Fibroblast of skin of left quadriceps (primary cell): Measurements from ENCODE around the gene IFI44.

Experiments used
- DNase-seq, 2 experiments: peaks; one replicate each; pipeline ENCODE4 v3.0.0-alpha.2; 2013; ENCODE audit warnings: low read depth in 2 of 2

IFI44 gene

DNA sequence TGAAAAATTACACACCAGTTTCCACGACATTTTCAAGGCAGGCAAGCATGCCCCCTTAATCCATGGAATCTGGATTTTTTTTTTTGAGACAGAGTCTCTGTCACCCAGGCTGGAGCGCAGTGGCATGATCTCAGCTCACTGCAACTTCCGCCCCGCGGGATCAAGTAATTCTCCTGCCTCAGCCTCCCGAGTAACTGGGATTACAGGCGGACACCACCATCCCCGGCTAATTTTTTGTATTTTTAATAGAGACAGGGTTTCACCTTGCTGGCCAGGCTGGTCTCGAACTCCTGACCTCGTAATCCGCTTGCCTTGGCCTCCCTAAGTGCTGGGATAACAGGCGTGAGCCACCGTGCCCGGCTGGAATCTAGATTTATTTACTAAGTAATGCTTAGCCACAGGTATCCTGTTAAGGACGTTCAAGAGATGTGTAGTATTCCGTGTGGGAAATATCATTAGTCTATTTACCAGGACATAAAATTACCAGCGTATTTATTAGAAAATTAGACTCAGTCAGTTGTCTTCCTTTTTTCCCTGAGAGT, 2.5 kb downstream of the IFI44 start:
- no peak for DNase-seq

DNA sequence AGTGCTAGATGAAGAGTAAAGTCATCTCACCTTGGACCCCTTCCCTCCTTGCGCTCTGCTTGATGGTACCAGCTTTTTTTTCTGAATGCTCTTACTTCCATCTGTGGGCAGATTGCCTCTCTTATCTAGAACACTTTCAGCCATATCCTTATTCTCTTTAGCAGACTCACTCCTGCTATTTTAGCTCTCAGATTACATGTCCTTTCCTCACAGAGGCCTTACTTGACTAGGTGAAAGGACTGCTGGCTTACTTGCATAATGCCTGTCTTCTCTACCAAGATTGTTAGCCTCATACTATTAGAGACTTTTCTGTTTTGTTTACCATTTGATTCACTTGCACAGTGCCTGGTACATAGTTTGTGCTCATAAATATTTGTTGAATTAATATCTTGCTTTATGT, 9.3 kb downstream of the IFI44 start:
- no peak for DNase-seq

DNA sequence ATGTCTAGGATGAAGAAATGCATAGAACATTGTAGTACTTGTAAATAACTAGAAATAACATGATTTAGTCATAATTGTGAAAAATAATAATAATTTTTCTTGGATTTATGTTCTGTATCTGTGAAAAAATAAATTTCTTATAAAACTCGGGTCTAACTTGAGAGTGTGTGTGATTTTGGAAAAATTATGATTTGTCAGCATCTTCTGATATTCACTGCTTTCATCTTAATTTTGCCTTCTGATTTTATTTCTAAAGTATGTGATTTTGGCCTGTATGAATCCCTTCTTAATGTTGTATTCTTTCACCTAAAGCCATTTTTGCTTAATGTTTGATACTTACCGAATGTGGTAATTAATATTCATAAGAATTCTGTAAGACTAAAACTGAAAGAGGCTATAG, 14.3 kb downstream of the IFI44 start:
- DNase-seq: no peak

DNA sequence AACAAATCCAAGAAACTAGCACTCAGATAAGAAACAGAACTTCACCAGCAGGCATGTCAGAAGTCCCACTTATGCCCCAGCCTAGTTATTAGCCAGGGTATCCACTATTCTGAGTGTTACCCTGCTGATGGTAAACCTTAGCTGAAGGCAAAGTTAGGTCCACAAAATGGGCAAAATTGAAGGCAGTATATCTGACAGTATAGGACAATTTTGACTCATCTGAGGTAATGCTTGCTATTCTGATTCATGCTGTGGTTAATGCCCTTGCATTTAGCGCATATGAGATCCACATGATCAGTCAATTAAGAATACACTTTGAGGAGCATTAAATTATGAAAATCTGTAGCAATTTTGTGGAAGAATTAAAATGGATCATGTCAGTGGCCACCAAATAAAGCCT, 15.1 kb downstream of the IFI44 start:
- DNase-seq: no peak

DNA sequence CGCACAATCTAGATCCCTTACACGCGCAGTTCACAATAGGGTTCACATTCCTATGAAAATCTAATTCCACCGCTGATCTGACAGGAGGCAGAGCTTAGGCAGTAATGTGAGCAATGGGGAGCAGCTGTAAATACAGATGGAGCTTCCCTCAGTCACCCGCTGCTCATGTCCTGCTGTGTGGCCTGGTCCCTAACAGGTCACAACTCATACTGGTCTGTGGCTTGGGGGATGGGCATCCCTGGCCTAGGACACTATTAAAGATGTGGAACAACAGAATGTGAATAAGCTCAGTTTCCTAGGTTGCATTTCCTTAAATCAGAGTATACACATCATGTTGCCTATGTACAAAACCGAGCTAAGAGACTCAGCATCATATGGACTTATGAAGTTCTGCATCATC, 16.2 kb downstream of the IFI44 start:
- no peak for DNase-seq

DNA sequence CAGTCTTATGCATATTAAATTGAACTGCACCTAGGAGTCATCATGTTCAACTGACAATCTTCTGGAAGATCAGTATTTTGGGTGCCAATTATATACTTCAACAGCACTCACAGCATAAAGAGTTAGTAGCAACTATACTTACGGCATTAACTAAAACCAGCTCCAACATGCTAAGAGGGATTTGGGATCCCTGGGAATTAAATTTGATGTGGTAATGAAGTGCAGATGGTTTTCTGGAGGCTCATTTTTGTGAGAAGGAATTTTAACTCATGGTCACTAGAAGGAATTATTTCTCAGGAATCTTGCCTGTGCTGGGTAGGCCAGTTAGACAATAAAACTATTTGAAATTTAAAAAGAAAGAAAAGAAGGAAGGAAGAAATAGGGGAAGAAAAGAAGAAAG, 18.3 kb downstream of the IFI44 start:
- DNase-seq: peak in 1 of 2 experiments; percentile 11

DNA sequence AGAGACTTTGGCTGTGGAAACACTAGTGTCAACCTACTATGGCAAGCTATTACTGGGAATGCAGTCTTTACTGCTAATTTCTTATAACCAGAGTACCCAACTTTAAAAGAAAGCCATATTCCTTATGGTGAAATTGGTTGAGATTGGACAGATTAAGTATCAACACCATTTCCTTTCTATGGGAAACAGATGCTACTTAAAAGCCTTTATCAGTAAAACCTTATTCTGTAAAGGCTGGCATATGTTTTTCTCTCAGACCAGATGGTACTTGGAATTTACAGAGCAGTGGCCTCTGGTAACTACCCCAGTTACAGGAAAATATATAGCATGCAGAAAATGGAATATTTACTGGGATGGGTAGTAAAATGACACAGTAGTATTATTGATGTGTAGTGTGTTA, 18.8 kb downstream of the IFI44 start:
- DNase-seq: no peak

DNA sequence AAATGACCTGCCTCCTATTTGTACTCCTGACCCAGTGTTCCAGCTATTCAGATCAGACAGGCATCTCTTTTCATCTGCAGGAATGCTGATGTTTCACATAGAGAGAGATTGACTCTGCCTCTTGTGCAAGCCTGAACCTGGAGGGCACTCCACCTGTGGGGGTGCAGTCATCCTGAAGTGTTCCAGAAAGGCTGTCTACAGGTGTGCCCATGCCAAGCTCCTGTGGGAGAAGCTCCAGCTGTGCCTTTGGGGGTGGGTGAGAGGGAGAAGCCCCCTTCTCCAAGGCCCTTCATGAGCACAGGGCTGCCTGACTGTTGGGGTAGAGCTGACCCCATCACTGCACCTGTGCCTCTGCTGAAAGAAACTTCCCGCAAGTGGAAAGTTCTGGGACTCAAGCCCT, 22.8 kb downstream of the IFI44 start:
- no peak for DNase-seq

DNA sequence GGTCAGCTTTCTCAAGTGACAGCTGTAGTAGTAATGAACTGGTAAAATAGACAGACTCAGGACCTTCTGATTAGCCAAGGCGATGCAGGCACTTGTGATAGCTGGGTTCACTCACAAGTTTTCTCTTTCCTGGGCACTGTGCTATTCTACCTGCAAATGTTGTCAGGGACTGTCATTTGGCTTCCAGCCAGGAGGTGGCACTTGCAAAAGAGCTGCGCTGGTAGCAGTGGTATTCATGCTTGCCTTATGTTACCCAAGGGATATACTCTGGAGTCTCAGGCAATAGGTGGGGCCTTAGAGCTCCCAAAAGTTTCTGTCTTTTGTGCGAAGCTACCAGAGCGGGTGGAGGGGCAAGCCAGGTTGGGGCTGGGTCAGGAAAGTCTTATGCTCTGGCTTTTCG, 23.5 kb downstream of the IFI44 start:
- DNase-seq: no peak

DNA sequence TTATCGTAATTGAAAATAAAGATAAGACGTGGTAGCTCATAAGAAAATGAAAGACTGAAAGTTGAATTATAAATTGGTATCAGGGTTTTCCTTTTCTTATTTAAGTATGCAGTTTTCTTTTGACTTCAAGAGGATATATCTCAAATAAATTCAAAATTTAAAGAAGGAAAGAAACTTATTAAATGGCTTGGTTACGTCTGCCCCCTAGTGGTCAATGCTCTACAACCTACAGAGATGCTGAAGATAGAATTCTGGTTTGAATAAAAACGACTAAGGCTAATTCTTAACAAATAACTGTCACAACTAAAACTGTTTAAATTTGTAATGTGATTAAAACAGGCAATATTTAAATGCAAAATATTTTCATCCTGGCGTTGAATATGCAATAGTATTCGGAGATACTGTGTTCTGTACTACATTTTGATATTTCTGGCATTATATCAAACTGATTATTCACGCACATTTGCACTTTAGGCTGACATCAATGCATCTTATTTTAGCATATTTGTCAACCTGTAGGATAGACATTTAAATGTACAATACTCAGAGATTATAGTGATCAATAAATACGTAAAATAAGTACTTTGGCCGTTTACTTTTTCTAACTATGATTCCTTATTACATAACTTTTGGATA, 26.8 kb downstream of the IFI44 start:
- peak; percentile 44 to 46 for DNase-seq

DNA sequence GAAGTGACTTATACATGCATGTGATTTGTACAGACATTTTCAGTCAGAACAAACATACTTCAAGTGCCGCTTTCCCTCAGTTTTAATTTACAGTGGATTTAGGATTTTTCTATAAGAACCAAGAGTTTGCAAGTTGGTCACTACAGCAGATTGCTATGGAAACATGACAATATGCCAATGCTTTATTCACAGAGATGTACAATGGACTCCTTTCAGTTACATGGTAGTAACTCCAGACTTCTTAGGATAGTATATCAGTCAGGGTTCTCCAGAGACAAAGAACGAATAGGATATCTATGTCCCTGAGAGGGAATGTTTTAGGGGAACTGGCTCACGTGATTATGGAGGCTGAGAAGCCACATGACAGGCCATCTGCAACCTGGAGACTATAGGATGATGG, 27.4 kb downstream of the IFI44 start:
- DNase-seq: no peak

DNA sequence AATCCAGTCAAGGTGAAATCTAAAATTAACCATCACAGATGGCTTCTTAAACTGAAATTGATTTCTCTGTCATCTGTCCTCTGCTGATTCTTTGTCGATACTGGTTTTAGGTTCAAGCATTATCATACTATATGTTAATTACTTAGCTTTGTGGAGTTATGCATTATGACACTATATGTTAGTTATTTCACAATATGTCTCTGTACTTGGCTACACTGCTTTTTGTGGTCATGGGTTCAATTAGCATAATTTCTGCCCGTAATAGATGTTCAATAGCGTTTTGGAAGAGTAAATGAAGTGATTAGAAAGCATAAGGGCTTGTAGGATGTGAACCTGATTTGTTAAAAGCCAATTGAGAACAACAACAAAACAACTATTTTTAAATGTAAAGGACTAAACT, 28.2 kb downstream of the IFI44 start:
- no peak for DNase-seq

DNA sequence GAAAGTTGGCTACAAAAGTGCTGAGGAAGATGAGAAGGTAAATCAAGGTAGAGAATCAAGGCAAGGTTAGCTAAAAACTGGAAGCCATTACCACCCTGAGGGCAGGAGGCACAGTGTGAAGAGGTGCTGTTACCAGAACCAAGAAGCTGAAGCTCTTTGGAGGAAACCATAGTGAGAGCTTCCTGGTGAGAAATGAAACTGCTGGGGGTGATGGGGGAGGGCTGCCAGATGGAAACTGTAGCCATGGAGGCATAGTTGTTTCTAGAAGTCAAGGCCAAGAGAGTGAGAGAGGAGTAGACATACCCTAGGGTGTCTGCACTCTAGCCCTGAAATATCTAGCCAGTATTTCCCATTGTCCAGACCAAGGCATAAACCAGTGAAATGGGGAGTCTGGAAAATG, 28.7 kb downstream of the IFI44 start:
- DNase-seq: no peak

DNA sequence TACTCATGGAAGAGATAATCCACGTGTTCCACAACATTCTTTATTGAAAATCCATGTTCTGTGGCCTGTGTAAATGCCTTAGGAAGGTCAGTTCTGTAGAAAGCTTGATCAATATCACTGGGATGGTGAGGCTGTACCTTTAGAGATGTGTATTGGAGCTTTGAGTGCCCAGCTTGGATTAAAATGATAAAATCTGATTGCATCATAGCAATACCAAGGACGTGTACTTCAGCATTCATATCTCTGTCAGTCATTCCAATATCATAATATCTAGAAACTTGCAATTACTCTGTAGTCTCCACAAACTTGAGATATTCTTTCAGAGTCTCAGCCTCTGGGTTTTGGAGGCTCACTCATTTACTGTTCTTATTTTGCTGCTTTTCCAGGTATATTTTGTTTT, 31.6 kb downstream of the IFI44 start:
- no peak for DNase-seq

DNA sequence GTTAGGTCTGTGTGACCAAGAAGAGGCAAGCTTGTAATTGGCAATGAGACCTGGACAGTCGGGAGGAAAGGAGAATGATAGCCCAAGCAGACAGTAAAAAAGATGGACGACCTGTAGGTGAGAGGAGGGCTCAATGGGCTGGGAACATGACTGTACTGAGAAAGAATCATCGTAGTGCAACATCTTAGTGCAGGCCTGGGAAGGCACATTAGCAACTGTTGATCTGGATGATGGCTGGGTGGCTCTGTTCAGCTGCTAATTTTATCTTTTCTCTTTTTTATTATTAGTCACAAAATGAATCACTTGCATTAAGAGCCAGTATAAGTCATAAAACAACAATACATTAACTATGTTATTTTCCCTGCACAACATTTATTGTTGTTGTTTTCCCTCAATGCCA, 32.9 kb downstream of the IFI44 start:
- no peak for DNase-seq

DNA sequence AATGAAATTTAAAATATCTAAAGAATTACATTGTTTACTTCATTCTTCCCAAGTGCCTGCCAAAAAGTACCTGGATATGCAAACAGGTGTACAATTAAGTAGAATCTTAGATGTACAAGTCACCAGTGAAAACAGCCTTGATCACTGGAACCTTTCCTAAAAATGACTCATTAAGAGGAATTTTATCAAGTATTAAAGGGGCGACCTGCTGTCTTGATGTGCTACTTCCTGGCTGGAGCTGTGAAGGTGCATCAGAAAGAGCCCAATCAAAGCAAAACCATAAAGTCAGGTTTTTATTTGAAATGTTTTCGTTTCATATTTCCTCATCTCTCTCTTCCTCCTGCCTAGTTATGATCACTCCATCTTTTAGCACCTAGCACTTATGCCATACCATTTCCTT, 33.4 kb downstream of the IFI44 start:
- DNase-seq: no peak

DNA sequence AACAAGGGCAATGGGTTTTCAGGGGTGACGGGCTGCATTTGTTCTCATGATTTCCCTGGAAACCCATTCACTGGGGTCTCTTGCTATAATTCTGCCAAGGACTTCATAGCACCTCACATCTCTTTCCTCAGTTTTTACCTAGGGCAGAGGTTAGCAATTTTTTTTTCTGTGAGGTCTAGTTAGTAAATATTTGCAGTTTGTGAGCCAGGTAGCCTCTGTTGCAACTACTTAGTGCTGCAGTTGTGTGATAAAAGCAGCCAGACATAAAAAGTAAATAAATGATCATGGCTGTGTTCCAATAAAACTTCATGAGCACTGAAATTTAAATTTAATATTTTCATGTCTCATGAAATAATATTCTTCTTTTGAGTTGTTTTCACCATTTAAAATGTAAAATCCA, 37.7 kb downstream of the IFI44 start:
- DNase-seq: no peak

DNA sequence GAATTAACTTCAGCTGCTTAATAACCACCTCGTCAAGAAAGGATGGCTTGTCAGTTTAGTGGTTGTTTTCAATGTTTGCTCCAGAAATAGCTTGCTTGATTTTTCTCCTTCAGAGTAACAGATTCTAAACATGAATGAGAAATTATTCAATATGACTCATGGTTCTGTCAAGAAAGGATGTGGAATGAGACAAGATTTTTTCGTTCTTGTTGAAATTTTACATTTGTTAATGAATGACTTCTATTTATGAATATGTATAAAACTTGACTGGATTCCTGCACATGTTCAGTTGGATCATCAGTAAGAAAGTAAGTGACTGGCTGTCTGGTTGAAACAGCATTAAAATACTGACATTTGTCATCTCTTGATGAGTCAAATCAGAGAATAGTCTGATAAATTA, 38.3 kb downstream of the IFI44 start:
- peak; percentile 16 to 17 for DNase-seq

DNA sequence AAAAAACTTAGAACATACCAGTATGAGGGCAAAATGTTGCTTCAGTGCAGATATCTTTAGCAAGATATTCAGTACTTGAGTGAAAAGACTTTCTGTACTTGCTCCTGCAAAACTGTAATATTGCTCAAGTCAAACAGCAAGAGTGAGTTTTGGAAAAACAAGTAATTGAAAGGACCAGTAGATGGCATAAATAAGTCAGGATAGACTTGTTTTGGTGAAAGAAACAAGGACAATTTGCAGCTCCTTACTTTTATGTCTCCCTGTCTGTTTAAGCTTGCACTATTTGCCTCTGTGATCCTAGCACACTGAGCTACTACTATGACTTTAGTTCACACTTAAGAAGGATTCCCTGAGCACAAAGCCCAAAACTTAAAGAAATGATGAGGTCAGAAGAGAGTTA, 39.1 kb downstream of the IFI44 start:
- peak; percentile 49 to 57 for DNase-seq

DNA sequence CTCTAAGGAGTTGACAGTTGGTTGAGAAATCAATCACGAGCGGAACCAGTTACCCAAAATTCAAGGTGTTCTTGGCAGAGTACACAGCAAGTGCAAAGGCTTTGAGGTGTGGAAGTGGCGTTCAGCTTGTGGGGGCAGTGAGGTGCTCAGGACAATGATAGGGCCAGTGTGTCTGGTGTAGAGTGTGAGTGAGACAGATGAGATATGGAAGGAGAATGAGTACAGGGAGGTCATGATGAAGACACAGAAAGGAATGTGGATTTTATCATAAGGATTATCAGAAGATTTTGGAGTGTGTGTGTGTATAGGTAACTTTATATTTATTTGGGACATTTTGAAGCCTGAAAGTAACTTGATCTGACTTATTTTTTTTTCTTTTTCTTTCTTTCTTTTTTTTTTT, 40.9 kb downstream of the IFI44 start:
- DNase-seq: no peak

DNA sequence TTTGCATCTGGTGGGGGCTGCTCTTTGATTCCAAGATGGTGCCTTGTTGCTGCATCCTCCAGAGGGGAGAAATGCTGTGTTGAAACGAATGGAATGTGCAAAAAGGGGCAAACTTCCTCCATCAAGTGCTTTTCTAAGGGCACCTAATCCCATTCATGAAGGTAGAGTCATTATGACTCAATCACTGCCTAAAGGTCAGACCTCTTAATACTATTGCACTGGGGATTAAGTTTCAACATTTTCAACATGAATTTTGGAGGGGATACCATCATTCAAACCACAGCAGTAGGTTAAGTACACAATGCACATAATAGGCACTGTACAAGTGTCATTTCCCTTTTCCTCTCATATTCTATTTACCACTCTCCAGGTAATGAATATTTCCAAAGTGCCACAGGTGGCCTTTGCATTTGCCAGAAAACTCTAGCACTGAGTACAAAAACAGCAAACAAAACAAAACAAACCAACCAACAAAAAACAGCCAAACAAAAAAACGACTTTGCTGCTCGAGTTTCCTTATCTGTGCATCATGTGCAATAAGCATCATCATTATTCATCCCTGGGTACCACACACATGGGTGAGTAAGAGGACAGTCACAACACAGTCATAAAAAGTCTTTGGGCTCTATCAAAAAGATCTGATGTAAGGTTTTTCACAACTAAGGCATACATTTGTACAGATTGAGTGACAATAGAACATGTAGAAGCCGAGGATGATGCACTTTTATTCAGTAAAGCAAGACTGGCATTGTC, 42.5 kb downstream of the IFI44 start:
- no peak for DNase-seq

DNA sequence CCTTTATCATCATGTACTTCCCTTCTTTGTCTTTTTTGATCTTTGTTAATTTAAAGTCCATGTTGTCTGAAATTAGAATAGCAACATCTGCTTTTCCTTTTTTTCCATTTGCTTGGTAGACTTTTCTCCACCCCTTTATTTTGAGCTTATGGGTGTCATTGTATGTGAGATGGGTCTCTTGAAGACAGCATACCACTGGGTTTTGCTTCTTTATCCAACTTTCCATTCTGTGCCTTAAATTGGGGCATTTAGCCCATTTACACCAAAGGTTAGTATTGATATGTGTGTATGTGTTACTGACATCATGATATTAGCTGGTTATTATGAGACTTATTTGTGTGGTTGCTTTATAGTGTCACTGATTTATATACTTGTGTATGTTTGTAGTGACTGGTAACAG, 50.2 kb downstream of the IFI44 start:
- no peak for DNase-seq

DNA sequence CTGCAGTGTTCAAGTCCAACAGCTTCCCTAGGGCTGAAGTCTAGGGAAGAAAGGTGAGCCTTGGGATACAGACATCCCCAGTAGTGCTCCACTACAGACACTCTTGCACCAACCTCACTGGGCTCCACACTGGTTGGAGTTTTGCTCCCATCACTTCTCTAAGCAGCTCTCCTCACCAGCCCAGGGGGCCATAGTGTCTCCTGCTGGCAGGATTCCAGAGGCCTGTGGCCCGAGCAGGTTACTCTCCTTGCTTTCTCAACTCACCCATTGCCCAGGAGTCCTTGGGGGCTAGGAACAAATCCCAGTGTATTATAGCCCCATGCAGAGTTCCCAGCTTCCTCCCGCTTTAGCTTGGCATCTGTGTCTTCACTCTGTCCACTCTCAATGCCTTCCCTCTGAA, 52.8 kb downstream of the IFI44 start:
- no peak for DNase-seq

DNA sequence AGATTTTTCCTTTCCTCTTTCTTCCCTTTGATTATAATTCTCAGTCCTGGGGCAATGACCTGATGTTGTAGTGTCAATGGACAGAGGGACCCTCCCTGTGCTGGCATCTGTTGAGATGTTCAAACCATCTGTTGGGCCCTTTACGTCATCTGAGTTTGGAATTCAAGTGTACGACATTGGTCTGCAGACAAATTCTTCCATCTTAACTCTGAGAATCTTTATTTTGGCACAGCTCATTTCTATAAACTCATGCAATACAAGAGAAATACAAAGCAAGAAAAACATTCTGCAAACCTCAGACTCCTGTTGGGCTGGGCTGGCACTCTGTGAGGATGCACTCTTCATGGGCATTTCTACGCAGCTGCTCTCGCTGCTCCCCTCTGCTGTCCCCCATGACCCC, 54.2 kb downstream of the IFI44 start:
- DNase-seq: no peak
